GM19240 (cell line): ENCODE results near the gene EEF1A2.
A peak's percentile ranks its signal among the peaks of the same experiment; 100 is the strongest.

ENCODE experiments used
- DNase-seq: peaks from one replicate; pipeline ENCODE4 v3.0.0; 2011; ENCODE audit warnings: low spot score; ENCODE audit not compliant: insufficient read length

The EEF1A2 gene

GRCh38 chr20:63498960-63499337, at the start of gene EEF1A2:
Gene EEF1A2 (minus strand): TSS chr20:63499083. CDS start chr20:63497763, 1,320 bp downstream.
- no peak for DNase-seq

- DNase-seq, result no peak
Measured at GRCh38 chr20:63548542-63548941, 49.7 kb upstream of the EEF1A2 start.

DNA sequence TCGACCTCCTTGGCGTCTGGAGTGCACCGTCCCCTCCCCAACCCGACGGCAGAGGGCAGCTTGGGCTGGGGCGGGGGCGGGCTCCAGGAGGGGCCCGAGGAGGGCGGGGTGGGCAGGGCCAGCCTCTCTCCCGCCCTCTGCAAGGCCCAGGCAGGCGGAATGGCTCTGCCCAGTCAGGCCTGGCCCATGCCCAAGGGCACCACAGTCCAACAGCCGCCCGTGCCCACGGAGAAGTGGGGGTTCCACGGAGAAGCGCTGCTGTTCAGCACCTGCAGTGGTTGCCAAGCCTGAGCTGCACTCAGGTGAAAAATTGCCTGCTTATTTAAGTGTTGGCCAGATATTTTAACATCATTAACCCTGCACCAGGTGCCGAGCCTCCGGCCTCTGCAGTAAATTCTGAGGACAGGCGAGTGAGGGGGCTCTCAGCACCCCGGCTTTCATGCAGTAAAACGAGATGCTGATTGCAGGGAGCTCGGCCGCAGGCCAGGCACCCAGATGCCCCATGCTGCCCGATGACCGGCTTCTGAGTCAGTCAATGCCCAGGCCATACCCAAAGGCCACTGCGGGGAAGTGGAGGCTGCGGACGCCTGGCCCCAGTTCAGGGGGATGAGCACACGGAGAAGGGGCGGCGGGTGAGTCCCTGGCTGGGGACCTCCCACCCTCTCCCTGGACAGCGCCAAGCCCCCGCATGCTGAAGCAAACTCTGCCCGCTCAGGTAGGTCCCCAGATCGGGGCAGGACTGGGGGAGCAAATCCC, 49.0 kb upstream of the EEF1A2 start, which contains the start of gene SRMS:
Gene SRMS (minus strand): TSS at position 25 of the 756 bp plus-strand sequence. CDS start 286 bp downstream, outside the sequence.
- no peak for DNase-seq

DNA sequence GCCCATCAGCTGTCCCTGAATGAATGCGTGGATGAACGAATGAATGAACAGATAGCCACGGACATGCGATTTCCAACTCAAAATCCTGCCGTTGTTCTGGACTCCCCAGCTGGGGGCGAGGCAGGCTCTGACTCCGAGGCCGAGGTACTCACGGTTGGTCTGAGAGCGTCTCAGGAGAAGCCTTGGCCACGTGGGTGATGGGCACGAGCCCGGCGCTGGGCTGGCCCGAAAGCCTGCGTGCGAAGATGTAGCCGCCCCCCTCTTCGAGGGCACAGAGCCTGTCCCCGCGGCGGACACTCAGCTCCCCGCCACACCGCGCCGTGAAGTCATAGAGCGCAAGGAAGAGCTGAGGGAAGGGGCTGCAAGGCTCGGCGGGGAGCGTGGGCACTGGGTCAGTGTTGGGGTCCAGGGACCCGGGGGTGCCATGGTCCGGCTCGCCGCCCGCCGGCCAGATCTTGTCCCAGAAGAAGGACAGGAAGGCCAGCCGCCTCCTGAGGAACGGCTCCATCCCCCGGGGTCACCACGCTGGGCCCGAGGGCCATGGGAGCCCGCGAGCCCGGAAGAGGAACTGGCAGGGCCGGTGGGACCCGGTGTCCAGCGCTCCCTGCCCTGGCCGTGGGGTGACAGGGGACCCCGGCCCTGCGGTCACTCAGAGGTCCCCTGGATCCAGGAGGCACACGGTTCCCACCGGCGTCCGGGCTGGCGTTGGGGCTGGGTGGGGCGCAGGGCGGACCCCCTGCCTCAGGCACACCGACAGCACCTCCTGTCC, 48.3 kb upstream of the EEF1A2 start:
- no peak for DNase-seq

GRCh38 chr20:63546256-63546955, 47.5 kb upstream of the EEF1A2 start:
- no peak for DNase-seq

DNA sequence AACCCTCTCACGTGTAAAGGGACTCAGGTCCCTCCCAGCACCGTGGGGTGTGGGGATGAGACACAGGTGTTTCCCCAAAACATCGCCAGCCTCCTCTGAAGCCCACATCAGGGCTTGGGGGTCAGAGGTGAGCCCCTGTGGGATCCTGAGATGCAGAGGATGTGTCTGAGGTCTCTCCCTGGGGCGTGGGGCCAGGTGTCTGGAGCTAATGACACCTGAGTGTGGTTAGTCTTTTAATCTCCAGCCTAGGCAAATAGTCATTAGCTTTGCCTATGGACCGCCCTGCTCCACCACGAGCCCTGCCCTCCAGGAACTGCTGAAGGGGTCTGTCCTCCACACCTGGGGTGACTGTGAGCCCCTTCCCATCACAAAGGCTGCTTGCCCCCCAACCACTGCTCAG, 46.9 kb upstream of the EEF1A2 start:
- no peak for DNase-seq

GRCh38 chr20:63544958-63545516, 46.2 kb upstream of the EEF1A2 start:
- no peak for DNase-seq

DNA sequence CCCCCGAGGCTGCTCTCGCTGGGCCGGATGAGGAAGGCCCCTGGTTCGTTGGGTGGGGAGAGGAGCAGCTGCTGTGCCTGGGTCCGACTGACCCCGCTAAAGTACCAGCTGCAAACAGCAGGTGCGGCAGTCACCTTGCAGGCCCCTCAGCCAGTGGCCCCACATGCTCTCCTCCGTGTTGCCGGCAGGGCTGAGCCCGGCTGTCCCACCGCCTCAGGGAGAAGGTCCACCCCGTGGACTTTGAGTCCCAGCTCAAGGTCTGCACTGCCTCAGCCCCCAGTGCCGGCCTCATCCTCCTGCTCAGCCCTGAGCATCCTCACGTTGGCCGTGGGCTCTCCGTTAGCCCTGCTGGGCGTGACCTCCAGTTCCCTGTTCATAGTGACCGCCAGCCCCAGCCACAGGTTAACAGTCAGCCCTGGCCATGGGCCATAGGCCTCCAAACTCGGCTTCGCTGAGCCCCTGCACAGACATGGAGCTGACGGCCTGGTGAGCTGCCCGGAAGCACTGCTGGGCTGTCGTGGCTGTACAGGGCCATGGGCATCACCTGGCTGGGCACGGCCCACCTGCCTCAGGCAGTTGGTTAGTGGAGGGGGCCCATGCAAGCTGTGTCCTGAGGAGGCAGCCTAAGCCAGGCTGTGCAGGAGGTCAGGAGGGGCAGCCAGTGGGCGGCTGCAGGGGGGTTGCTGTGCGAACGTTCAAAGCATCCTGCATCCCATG, 45.5 kb upstream of the EEF1A2 start:
- no peak for DNase-seq

DNA sequence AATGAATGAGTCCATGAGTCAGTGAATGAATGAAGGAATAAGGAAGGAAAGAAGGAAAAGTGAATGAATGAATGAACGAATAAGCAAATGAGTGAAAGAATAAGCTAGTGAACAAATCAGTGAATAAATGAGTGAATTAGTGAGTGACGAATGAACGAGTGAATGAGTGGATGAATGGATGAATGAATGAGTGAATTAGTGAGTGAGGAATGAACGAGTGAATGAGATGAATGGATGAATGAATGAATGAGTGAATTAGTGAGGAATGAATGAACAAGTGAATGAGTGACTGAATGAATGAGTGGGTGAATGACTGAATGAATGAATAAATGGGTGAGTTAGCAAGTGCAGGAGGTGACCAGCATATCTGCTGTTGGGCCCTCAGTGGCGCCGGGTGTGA, 44.9 kb upstream of the EEF1A2 start:
- no peak for DNase-seq

GRCh38 chr20:63543131-63543530, 44.2 kb upstream of the EEF1A2 start:
- no peak for DNase-seq

DNA sequence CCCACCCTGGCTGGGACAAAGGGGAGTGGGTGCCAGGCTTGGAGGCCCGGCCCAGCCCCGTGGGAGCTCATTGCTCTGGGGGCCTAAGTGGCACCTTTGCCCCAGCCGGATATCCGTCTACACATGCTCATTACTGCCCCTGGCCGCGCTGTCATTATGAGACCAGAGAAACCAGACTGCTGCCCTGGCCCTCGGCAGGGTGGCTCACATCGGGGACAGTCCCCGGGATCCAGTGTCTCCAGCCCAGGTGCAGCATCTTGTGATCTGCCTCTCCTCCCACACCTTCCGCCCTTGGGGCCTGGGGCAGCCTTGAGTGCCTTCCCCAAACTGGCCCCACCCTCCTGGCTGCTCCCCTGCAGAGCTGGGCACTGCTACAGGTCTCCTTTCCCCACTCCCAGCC, 43.8 kb upstream of the EEF1A2 start:
- DNase-seq, result peak; percentile 62

GRCh38 chr20:63542031-63542559, 43.2 kb upstream of the EEF1A2 start:
- no peak for DNase-seq

- no peak for DNase-seq
Measured at GRCh38 chr20:63541371-63541770, 42.5 kb upstream of the EEF1A2 start.

- no peak for DNase-seq
Measured at GRCh38 chr20:63540417-63541186, 41.7 kb upstream of the EEF1A2 start.

DNA sequence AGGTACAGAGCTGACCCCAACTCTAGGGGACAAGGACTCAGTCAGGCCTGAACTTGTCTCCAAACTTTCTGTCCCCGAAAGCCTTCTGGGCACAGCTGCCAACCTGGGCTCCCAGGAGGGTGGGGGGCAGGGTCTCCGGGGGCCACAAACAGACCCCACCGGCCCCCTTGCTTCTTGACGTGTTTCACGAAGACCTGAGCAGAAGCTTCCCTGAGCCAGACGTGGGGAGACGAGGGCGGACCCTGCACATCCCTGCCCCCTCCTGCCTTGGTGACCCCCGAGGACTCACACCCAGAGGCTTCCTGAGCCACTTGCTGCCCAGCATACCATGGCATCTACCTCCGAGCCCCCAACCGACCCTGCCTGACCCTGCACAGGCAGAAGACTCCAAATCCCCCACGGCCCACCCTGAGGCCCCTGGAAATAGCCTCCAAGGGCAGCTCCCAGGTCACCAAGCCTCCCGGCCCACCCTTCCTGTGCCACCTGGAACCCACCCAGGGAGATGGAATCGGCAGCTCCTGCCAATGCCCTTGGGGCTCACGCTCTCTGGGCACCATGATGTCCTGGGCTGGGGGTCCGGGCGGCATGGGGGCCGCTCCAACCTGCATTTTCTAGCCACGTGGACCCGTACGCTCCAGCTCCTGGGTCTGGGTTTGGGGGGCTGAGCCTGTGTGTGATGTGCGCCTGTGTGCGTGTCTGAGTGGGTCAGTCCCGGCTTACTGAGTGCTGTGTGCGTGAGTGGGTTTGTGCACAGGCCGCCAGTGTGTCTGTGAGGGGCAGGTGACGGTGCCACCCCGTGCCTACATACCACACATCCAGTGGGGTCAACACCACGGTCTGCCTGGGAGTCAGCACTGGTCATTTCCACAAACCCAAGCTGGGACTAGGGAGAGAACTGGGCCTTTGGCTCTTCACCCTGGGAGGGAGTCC, 40.8 kb upstream of the EEF1A2 start:
- no peak for DNase-seq

DNA sequence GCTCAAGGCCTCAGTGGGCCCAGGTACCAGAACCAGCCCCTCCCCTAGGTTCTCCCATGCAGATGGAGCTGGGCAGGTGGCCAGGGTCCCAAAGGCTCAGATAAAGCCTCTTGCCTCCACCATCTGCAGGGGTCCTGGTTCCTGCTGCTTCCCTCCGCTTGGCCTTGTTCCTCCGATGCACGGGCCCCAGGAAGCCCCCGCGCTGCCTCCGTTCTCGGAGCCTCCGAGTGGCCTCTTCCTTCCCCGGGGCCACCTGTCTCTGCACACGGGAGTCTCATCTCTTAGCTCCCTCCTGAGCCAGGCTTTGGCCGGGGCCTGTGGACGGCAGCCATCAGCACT, 40.2 kb upstream of the EEF1A2 start:
- no peak for DNase-seq

- no peak for DNase-seq
Measured at GRCh38 chr20:63538204-63539091, 39.6 kb upstream of the EEF1A2 start.
